ENCODE data around the gene NR2C2.

The NR2C2 gene

GRCh38 chr3:14948609-14949038, 1.2 kb downstream of the NR2C2 start:
- no peak for TF ChIP-seq CTCF (IDR thresholded peaks at IDR 0.05; ENCODE audit: extremely low read depth, missing control alignments)
- no peak for DNase-seq (ENCODE audit: low spot score)

DNA sequence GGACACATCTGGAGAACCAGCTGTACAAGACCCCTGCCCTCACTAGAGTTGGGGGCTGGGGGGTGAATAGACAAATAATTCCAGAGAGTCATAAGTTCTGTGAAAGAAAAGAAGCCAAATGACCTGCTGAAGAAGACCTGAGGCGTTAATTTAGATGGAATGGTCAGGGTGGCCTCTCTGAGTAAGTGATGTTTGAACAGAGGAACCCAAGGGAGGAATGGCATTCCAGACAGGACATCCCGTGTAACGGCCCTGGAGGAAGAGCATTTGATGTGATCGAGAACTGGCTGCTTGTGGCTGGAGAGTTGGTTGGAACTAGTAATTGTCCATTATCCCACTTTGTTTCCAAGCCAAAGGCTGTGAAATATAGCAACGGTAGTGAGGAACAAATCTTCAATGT, 1.7 kb downstream of the NR2C2 start:
- no peak for TF ChIP-seq CTCF (IDR thresholded peaks at IDR 0.05; ENCODE audit: extremely low read depth, missing control alignments)
- no peak for DNase-seq (ENCODE audit: low spot score)

- TF ChIP-seq CTCF (IDR thresholded peaks at IDR 0.05; ENCODE audit: extremely low read depth, missing control alignments) = no peak
- no peak for DNase-seq (ENCODE audit: low spot score)
These were observed 2.9 kb downstream of the NR2C2 start for GRCh38 chr3:14950274-14950673.

DNA sequence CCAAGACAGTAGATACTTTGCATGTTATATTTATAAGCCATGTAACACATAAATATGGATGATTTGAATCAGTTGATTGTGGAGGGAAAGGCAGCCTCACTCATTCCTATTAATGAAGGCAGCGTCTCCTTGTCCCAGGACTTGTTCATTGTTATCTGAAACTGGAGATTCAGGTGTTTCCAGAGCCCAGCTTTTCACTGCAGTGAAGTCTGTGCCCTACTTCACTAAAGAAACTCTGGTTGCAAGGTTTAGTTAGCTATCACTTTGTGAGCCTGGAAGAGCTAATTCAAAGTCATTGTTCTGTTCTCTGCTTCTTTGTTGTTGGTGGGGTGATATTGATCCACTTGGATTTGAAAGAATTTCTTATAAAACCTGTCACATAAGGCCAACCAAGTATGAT, 9.8 kb downstream of the NR2C2 start:
- no peak for TF ChIP-seq CTCF (IDR thresholded peaks at IDR 0.05; ENCODE audit: extremely low read depth, missing control alignments)
- no peak for DNase-seq (ENCODE audit: low spot score)

GRCh38 chr3:14957925-14958324, 10.5 kb downstream of the NR2C2 start:
- no peak for DNase-seq (ENCODE audit: low spot score)

DNA sequence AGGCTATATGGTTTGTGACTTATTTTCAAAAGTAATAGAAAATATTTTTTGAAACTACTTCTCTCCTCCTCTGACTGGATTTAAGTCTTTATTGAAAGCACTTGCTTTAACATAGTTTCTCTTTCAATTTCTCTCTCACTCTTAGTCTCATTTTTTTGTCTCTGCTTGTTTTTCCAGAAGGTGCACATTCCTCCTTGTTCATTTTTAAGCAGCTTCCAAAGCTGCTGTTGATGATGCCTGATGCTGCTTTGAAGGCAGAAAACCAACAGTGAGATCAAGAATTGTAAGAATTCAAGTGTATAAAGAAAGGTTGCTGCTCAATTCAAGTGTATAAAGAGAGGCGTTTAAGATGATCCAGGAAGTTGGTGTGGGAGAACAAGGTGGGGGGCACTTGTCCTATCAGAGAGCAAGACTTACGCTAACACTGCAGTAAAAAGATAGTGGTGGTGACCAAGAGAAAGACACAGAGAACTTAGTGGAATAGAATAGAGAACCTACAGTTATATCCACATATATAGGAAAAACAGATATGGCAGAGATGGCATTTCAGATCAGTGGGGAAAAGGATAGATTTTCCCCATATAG, 12.1 kb downstream of the NR2C2 start:
- no peak for TF ChIP-seq CTCF (IDR thresholded peaks at IDR 0.05; ENCODE audit: extremely low read depth, missing control alignments)
- DNase-seq (ENCODE audit: low spot score) = peak; percentile 25

More at GRCh38 chr3:14957925-14958324, 10.5 kb downstream of the NR2C2 start:
- no peak for TF ChIP-seq CTCF (IDR thresholded peaks at IDR 0.05; ENCODE audit: extremely low read depth, missing control alignments)

- DNase-seq (ENCODE audit: low spot score) = no peak
- no peak for TF ChIP-seq CTCF (IDR thresholded peaks at IDR 0.05; ENCODE audit: extremely low read depth, missing control alignments)
These were observed 15.4 kb downstream of the NR2C2 start for GRCh38 chr3:14962762-14963161.

Measured in GM20000 (cell line).